H1 (cell line): ENCODE data around the gene PDXP.

Source experiments
- BRCA1 ChIP-seq: IDR thresholded peaks from 2 replicates; pipeline ENCODE4 v1.6.1; 2012; ENCODE audit warnings: low read depth, low read length, improper control_type of control experiment
- CBX5 ChIP-seq: fragments of 300-800, 300-1000 bp; sonication (generic); IDR thresholded peaks from 2 replicates; pipeline ENCODE4 v1.7.1; 2016; ENCODE audit warnings: antibody characterized with exemption, low read length, low read depth
- EP300 ChIP-seq, 2 experiments: IDR thresholded peaks; 1 replicate in 1 of 2; 2 replicates in 1 of 2; pipeline ENCODE4 v1.6.1; 2011 to 2012; ENCODE audit warnings: low read depth in 2 of 2, low read length in 2 of 2, mild to moderate bottlenecking in 2 of 2, borderline replicate concordance in 1 of 2, inconsistent platforms in 1 of 2, moderate library complexity in 1 of 2
- HDAC6 ChIP-seq: IDR thresholded peaks from one replicate; pipeline ENCODE4 v1.7.1; 2012; ENCODE audit warnings: low read depth, mild to moderate bottlenecking, inconsistent platforms, low read length, moderate library complexity
- POLR2AphosphoS5 ChIP-seq: IDR thresholded peaks from 2 replicates; pipeline ENCODE4 v1.6.1; 2011; ENCODE audit warnings: low read depth, low read length
- RFX5 ChIP-seq: IDR thresholded peaks from 2 replicates; pipeline ENCODE4 v1.6.1; 2011; ENCODE audit warnings: low read depth, low read length, improper control_type of control experiment, borderline replicate concordance
- SRF ChIP-seq: IDR thresholded peaks from 2 replicates; pipeline ENCODE4 v1.6.1; 2011; ENCODE audit warnings: mild to moderate bottlenecking, low read depth, low read length, moderate library complexity
- TCF12 ChIP-seq: IDR thresholded peaks from 2 replicates; pipeline ENCODE4 v1.6.1; 2011; ENCODE audit warnings: low read depth, mild to moderate bottlenecking, low read length
- USF2 ChIP-seq: IDR thresholded peaks from 2 replicates; pipeline ENCODE4 v1.6.1; 2011; ENCODE audit warnings: low read length, improper control_type of control experiment
- TF ChIP-seq, protein P1 (sequence below), 3 experiments: IDR thresholded peaks; 1 replicate in 2 of 3; 2 replicates in 1 of 3; pipeline versions ENCODE4 v1.5.1 to v1.6.1; 2011; ENCODE audit warnings: low read length in 3 of 3, mild to moderate bottlenecking in 3 of 3, inconsistent platforms in 2 of 3, low read depth in 1 of 3, moderate library complexity in 1 of 3; ENCODE audit not compliant: insufficient read depth in 1 of 3; ENCODE audit errors: control extremely low read depth in 1 of 3

- TF ChIP-seq BRCA1 = no peak
- TF ChIP-seq HDAC6 = no peak
- no peak for TF ChIP-seq TCF12
- no peak for TF ChIP-seq SRF
- TF ChIP-seq, protein P1, sequence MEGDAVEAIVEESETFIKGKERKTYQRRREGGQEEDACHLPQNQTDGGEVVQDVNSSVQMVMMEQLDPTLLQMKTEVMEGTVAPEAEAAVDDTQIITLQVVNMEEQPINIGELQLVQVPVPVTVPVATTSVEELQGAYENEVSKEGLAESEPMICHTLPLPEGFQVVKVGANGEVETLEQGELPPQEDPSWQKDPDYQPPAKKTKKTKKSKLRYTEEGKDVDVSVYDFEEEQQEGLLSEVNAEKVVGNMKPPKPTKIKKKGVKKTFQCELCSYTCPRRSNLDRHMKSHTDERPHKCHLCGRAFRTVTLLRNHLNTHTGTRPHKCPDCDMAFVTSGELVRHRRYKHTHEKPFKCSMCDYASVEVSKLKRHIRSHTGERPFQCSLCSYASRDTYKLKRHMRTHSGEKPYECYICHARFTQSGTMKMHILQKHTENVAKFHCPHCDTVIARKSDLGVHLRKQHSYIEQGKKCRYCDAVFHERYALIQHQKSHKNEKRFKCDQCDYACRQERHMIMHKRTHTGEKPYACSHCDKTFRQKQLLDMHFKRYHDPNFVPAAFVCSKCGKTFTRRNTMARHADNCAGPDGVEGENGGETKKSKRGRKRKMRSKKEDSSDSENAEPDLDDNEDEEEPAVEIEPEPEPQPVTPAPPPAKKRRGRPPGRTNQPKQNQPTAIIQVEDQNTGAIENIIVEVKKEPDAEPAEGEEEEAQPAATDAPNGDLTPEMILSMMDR (IDR thresholded peaks at IDR 0.05; ENCODE audit: control extremely low read depth in 1 of 3, insufficient read depth in 1 of 3, low read depth in 1 of 3, low read length in 3 of 3) = no peak
- TF ChIP-seq USF2 = no peak
- TF ChIP-seq CBX5 = no peak
- no peak for TF ChIP-seq EP300 (IDR thresholded peaks at IDR 0.05; ENCODE audit: borderline replicate concordance in 1 of 2, low read depth in 2 of 2, low read length in 2 of 2)
- TF ChIP-seq POLR2AphosphoS5 = no peak
- no peak for TF ChIP-seq RFX5
Measured at GRCh38 chr22:37665487-37665886, 7.0 kb downstream of the PDXP start.
